Measurements from ENCODE around the gene FAM72D.
"Not testable (repeated sequence)": the region's sequence is repeated elsewhere in the genome, so short reads cannot be mapped to it uniquely, and the experiment has no call there.

The FAM72D gene

GRCh38 chr1:145128697-145129469, 33.1 kb downstream of the FAM72D start:
- DNase-seq; in situ Hi-C loops (cut with HindIII; ENCODE audit: low pct_ligation_motif_present, low pct_unique_long_range_greater_than_20kb, low sequenced_read_pairs): not testable (repeated sequence)

DNA sequence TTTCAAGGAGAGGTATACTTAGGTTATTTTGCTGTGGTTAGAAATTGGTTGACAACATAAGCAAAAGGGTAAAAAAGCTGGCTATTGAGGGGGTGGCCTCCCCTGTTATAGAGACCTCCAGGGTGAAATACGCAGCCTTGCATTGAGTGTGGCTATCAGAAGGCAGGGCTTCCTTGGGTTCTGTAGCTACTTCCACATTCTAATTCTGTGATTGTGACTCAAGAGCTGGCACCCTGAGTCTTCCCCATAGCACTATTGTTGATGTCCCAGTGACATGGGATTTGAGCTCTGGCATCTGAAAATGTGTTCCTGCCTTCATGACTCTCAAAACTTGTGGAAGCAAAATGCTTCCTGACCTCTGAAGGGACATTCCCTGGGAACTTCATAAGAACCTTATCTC, 38.7 kb downstream of the FAM72D start:
- DNase-seq; in situ Hi-C loops (cut with HindIII; ENCODE audit: low pct_ligation_motif_present, low pct_unique_long_range_greater_than_20kb, low sequenced_read_pairs): not testable (repeated sequence)

DNA sequence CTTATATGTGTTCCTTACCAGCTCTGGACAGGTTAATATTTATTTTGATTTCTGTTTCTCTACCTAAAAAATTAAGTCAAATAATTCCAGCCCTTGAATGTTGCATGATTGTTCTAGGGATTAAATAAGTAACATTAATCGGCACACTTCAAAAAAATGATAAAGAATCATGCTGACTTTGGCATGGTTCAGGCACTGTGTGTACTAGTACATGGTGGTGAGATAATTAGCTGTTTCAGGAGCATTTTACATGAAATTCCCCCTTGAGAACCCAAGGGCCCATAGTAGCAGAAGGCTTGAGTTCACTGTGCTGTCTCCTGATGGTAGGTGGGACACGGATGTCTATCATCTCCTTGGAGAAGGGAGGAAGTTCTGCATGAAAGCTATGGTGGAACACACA, 44.8 kb downstream of the FAM72D start:
- in situ Hi-C loops (cut with HindIII; ENCODE audit: low pct_ligation_motif_present, low pct_unique_long_range_greater_than_20kb, low sequenced_read_pairs); DNase-seq: not testable (repeated sequence)

DNA sequence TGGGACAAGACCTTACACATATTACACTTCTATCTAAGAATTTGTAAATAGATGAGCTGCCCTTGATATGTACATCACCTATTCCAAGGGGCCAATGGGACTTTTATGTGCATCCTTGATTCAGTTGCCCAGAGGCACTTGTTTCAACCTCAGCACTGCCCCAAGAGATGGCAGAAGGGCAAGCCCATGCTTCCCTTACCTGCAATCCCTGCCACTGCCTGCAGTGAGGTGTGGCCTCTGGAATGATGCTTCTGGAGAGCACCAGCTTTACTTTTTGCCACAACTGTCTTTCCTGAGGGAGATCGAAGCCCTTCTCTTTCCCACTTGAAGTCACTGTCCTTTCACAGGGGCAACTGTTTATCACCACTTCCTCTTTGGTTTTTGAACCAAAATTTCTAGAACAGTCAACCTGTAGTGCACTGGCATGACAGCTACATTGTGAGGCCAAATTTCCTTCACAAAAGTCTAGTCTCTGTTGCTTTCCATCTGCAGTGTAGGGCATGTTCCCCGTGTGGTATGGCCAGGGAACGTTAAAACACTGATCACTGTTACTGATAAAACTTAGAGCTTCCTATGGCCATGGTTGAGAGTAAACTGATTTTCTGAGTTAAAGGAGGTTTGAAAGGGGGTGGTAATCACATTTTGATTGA, 48.6 kb downstream of the FAM72D start:
- in situ Hi-C loops (cut with HindIII; ENCODE audit: low pct_ligation_motif_present, low pct_unique_long_range_greater_than_20kb, low sequenced_read_pairs); DNase-seq: not testable (repeated sequence)

DNA sequence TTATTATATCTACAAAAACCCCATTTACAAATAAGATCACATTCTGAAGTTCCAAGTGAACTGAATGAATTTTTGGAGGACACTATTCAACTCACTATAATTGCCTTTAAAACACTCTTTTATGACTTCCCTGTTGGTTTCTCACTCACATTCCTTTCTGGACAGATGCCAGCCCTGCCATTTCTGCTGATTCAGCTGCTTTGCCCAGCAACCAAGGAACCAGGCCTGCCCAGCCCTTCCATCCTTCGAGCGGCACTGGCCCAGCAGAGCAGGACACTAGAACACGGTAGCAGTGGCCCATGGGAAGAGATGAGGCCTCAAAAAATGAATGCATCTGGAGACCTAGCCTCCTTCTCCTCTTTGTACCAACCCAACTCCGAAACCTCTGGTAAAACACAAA, 50.5 kb downstream of the FAM72D start:
- in situ Hi-C loops (cut with HindIII; ENCODE audit: low pct_ligation_motif_present, low pct_unique_long_range_greater_than_20kb, low sequenced_read_pairs); DNase-seq: not testable (repeated sequence)

DNA sequence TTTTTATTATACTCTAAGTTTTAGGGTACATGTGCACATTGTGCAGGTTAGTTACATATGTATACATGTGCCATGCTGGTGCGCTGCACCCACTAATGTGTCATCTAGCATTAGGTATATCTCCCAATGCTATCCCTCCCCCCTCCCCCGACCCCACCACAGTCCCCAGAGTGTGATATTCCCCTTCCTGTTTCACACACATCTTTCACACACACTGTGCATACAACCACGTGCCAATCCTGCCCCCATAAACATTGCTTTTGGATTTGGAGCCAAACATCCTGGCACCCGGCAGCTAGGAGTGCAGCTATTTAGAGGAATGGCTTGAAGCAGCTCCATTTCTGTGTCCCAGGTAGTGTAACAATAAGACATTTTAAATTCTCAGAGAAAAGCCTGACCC, 51.4 kb downstream of the FAM72D start:
- in situ Hi-C loops (cut with HindIII; ENCODE audit: low pct_ligation_motif_present, low pct_unique_long_range_greater_than_20kb, low sequenced_read_pairs); DNase-seq: not testable (repeated sequence)

- in situ Hi-C loops (cut with HindIII; ENCODE audit: low pct_ligation_motif_present, low pct_unique_long_range_greater_than_20kb, low sequenced_read_pairs); DNase-seq: not testable (repeated sequence)
Observed at GRCh38 chr1:145155421-145155820, 59.6 kb downstream of the FAM72D start.

DNA sequence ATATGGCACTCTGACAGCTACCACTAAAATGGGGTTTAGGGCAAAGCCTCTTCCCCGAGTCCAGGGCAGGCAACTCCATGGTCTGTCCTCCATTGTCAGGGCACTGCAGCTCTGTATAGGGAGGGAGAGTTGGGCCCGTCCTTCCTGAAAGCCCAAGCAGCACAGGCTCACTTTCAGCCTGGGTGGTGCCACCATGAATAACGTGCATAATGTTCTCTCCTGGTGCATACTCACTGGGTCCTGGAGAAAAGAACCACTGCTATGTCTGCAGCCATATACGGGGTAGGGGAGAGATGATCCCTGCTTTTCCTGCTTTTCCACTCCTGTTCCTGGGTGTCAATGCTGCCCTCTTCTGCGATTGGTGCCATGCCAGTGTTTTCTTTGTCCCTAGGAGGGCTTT, 60.1 kb downstream of the FAM72D start:
- DNase-seq; in situ Hi-C loops (cut with HindIII; ENCODE audit: low pct_ligation_motif_present, low pct_unique_long_range_greater_than_20kb, low sequenced_read_pairs): not testable (repeated sequence)

DNA sequence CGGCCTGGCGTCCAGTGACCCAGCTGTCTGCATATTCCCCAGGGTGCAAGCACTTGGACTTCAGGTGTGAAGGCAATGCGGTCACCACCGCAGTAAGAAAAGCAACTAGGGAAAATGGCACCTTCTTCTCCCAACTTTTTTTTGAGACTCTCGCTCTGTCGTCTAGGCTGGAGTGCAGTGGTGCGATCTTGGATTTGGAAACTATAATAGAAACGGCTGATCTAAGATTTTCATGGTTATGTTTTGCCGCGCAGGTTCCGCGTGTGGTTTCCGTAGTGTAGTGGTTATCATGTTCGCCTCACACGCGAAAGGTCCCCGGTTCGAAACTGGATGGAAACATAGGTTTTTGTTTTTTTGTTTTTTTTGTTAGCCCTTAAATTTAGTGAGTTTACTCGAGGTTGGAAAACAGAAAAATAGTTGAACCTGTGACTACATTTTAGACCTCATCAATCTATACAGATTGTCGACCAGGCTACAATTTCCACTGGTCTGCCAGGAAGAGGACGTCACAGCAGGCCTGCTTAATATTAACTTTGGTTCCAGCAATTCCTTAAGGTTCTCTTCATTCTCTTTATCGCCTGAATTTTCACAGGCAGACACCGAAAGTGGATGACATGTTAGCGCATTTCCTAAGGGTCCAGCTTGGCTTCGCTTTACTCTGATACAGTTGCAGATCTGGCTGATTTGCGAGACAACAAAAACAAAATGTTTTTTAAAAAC, 61.3 kb downstream of the FAM72D start:
- peak; percentile 57 for DNase-seq

GRCh38 chr1:145157715-145158114, 61.9 kb downstream of the FAM72D start:
- in situ Hi-C loops (cut with HindIII; ENCODE audit: low pct_ligation_motif_present, low pct_unique_long_range_greater_than_20kb, low sequenced_read_pairs), result not testable (repeated sequence)

More for the DNA sequence above, 61.3 kb downstream of the FAM72D start:
- in situ Hi-C loops (cut with HindIII; ENCODE audit: low pct_ligation_motif_present, low pct_unique_long_range_greater_than_20kb, low sequenced_read_pairs), result not testable (repeated sequence)

DNA sequence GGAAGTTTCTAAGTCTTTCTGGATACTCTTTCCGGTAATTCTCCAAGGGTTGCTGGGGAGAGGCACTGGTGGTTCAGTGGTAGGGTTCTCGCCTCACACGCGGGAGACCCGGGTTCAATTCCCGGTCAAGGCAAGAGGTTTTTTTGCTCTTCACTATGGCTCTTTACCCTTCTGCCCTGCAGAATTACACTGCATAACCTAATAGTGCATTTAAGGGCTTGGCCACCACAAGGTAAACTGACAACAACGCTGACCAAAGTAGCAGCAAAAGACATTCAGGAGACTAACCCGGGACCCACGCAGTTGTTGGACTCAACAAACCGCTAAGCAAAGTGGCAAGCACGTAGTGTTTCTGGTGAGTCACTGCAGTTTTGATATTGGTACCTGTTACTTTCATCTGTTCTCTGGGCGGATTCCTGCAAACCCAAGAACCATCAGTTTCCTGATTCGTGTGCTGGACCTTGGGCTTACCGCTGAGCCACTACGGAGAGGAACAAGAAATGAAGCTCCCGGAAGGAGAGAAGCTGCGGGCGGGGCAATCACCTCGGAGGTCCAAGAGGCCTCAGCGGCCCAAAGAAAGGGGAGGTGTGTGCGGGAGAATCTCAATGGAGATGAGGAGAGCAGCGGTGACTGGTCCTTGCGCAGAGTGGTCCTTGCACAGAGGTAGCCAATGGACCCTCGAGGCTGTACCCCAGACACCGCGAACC, 65.4 kb downstream of the FAM72D start:
- DNase-seq; in situ Hi-C loops (cut with HindIII; ENCODE audit: low pct_ligation_motif_present, low pct_unique_long_range_greater_than_20kb, low sequenced_read_pairs): not testable (repeated sequence)

More at GRCh38 chr1:145157715-145158114, 61.9 kb downstream of the FAM72D start:
- DNase-seq, result not testable (repeated sequence)
